Measurements from ENCODE around the gene OPHN1. TPM values are rescaled to one million over a fixed set of nuclear protein-coding genes. Genes with fewer than 3 reads are reported as not detected.

The OPHN1 gene
- total and polyA plus RNA-seq, 2 experiments from 2014 or later: 4.5 to 5.6 TPM

GRCh38 chrX:68112321-68112720 lies 321.0 kb downstream of the OPHN1 start:
- H4K20me1 ChIP-seq (ENCODE audit: insufficient read depth, poor library complexity, severe bottlenecking): no peaks in the 10 kb centered on the region
- no peak overlapping the region for H3K4me2 ChIP-seq
- WGBS (ENCODE audit: low lambda C conversion rate, missing lambda C conversion rate): 68% methylated on average over 3 of the region's 3 CpGs
- H3K36me3 ChIP-seq (replicated peaks; ENCODE audit: insufficient read depth, low read depth): no peaks in the 10 kb centered on the region
- TF ChIP-seq EZH2phosphoT487 (IDR thresholded peaks at IDR 0.05; ENCODE audit: low read depth, severe bottlenecking, unreplicated experiment) (no peak), CTCF (IDR thresholded peaks at IDR 0.05; ENCODE audit: poor library complexity) (no peak), EZH2 (IDR thresholded peaks at IDR 0.05; ENCODE audit: borderline replicate concordance) (no peak)
- H3K27me3 ChIP-seq: no peaks in the 10 kb centered on the region
- no peak overlapping the region for H2AFZ ChIP-seq
- no peaks in the 10 kb centered on the region for H3K4me1 ChIP-seq (ENCODE audit: insufficient read depth)
- H3K9me2 ChIP-seq (replicated peaks; ENCODE audit: insufficient read depth): no peaks in the 10 kb centered on the region
- H3K9me3 ChIP-seq (ENCODE audit: low read depth): peaks cover 3% of the 10 kb centered on the region
- H3K27ac ChIP-seq: no peak overlapping the region
- H3K79me2 ChIP-seq: no peaks in the 10 kb centered on the region
- no peak for DNase-seq (ENCODE audit: low spot score)
- no peak overlapping the region for H3K4me3 ChIP-seq

GRCh38 chrX:68109162-68109561 lies 324.1 kb downstream of the OPHN1 start:
- Histone ChIP-seq H3K27me3 (no peaks in the 10 kb centered on the region), H3K36me3 (replicated peaks; ENCODE audit: insufficient read depth, low read depth) (no peaks in the 10 kb centered on the region), H3K9me2 (replicated peaks; ENCODE audit: insufficient read depth) (no peaks in the 10 kb centered on the region), H3K79me2 (no peaks in the 10 kb centered on the region), H3K4me3 (no peak overlapping the region), H3K4me2 (no peak overlapping the region), H3K4me1 (ENCODE audit: insufficient read depth) (no peaks in the 10 kb centered on the region), H4K20me1 (ENCODE audit: insufficient read depth, poor library complexity, severe bottlenecking) (no peaks in the 10 kb centered on the region), H3K27ac (no peak overlapping the region), H3K9me3 (ENCODE audit: low read depth) (no peaks in the 10 kb centered on the region), H2AFZ (no peak overlapping the region)
- TF ChIP-seq CTCF (IDR thresholded peaks at IDR 0.05; ENCODE audit: poor library complexity) (no peak), EZH2 (IDR thresholded peaks at IDR 0.05; ENCODE audit: borderline replicate concordance) (no peak), EZH2phosphoT487 (IDR thresholded peaks at IDR 0.05; ENCODE audit: low read depth, severe bottlenecking, unreplicated experiment) (no peak)
- no peak for DNase-seq (ENCODE audit: low spot score)

DNA sequence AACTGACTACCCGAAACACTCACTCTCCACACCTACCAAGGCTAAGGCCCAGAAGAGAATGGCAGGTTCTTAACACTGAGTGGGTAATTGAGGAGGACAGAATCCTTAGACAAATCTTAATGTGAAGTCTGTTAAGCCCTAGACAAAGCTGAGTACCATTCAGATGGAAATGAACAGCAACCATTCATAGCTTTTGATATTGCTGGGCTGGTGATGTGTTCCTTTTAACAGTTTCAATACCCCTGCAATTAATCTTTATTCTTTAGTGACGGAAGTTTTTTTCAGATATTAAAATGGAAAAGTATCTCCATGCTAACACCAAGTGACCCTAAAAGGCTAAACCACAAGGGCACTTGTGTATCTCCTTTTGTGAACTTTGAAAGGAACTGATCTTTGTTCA lies 334.9 kb downstream of the OPHN1 start:
- WGBS (ENCODE audit: low lambda C conversion rate, missing lambda C conversion rate): 66% methylated on average over 2 of the region's 2 CpGs
- Histone ChIP-seq H3K4me3 (no peak overlapping the region), H2AFZ (no peak overlapping the region), H3K27me3 (no peaks in the 10 kb centered on the region), H3K4me2 (no peak overlapping the region), H4K20me1 (ENCODE audit: insufficient read depth, poor library complexity, severe bottlenecking) (no peaks in the 10 kb centered on the region), H3K9me2 (replicated peaks; ENCODE audit: insufficient read depth) (no peaks in the 10 kb centered on the region), H3K9me3 (ENCODE audit: low read depth) (no peaks in the 10 kb centered on the region), H3K4me1 (ENCODE audit: insufficient read depth) (no peaks in the 10 kb centered on the region), H3K36me3 (replicated peaks; ENCODE audit: insufficient read depth, low read depth) (no peaks in the 10 kb centered on the region), H3K79me2 (no peaks in the 10 kb centered on the region), H3K27ac (no peak overlapping the region)
- no peak for TF ChIP-seq EZH2 (IDR thresholded peaks at IDR 0.05; ENCODE audit: borderline replicate concordance)
- no peak for TF ChIP-seq EZH2phosphoT487 (IDR thresholded peaks at IDR 0.05; ENCODE audit: low read depth, severe bottlenecking, unreplicated experiment)
- TF ChIP-seq CTCF (IDR thresholded peaks at IDR 0.05; ENCODE audit: poor library complexity): no peak
- no peak for DNase-seq (ENCODE audit: low spot score)

- Histone ChIP-seq H3K9me3 (ENCODE audit: low read depth) (no peaks in the 10 kb centered on the region), H3K4me2 (no peak overlapping the region), H3K36me3 (replicated peaks; ENCODE audit: insufficient read depth, low read depth) (no peaks in the 10 kb centered on the region), H3K4me1 (ENCODE audit: insufficient read depth) (no peaks in the 10 kb centered on the region), H2AFZ (no peak overlapping the region), H3K27ac (no peak overlapping the region), H3K4me3 (no peak overlapping the region), H3K9me2 (replicated peaks; ENCODE audit: insufficient read depth) (no peaks in the 10 kb centered on the region), H3K79me2 (no peaks in the 10 kb centered on the region), H3K27me3 (no peaks in the 10 kb centered on the region), H4K20me1 (ENCODE audit: insufficient read depth, poor library complexity, severe bottlenecking) (no peaks in the 10 kb centered on the region)
- WGBS (ENCODE audit: low lambda C conversion rate, missing lambda C conversion rate): 67% methylated on average over 1 of the region's 1 CpG
- DNase-seq (ENCODE audit: low spot score): no peak
- TF ChIP-seq CTCF (IDR thresholded peaks at IDR 0.05; ENCODE audit: poor library complexity) (peak; percentile 17), EZH2phosphoT487 (IDR thresholded peaks at IDR 0.05; ENCODE audit: low read depth, severe bottlenecking, unreplicated experiment) (no peak)
These were observed 343.0 kb downstream of the OPHN1 start for GRCh38 chrX:68090266-68090665.

Measured in hepatocyte (in vitro differentiated cells).